HepG2 (cell line): ENCODE measurements around the gene RERE. TPM values are rescaled to one million over a fixed set of nuclear protein-coding genes. Genes with fewer than 3 reads are reported as not detected.

Experiments
- ATAC-seq: fragments of 200-7000 bp; cut with Tn5 transposase; 3 replicates; pipeline ENCODE4 v1.9.1; 2020; ENCODE audit warnings: mild to moderate bottlenecking, moderate library complexity
- BruUV-seq: library from RNA; stranded (reverse); fragments of 400-500 nt; replicated peaks from 2 replicates; lab custom pipeline; 2021; lab: Mats Ljungman, UMichigan
- CTCF ChIA-PET: fragments of 300-600 bp; formaldehyde crosslinking; extraction: SDS; loops from one replicate; lab custom pipeline; 2021; ENCODE audit warnings: low total read pairs, inconsistent platforms, low intra/inter-chr PET ratio; lab: Yijun Ruan, JAX
- POLR2A ChIA-PET: fragments of 350-600 bp; sonication (Branson Sonifier 250); formaldehyde crosslinking; loops from one replicate; lab custom pipeline; 2020; ENCODE audit warnings: antibody characterized with exemption, inconsistent platforms; lab: Yijun Ruan, JAX
- DNase-seq: peaks from one replicate; pipeline ENCODE4 v3.0.0-alpha.2; 2015; ENCODE audit warnings: low spot score
- FAIRE-seq: peaks from 3 replicates; lab custom pipeline; 2011; peaks lifted over from hg19 to GRCh38; lab: Jason Lieb, UNC
- H2AFZ ChIP-seq: one replicate; pipeline ENCODE4 v1.6.1; 2011; ENCODE audit warnings: low read length, inconsistent platforms
- H3K27ac ChIP-seq: fragments of 300-600 bp; 3 replicates; pipeline ENCODE4 v1.8.0; 2011; ENCODE audit warnings: mixed run types, mild to moderate bottlenecking, mixed read lengths, low read length, inconsistent platforms; ENCODE audit not compliant: insufficient read depth; ENCODE audit errors: extremely low read length
- H3K27me3 ChIP-seq, 2 experiments: fragments of 200-600 bp in 1 of 2; 2 replicates in 1 of 2; 3 replicates in 1 of 2; pipeline versions ENCODE4 v1.6.0 to v1.8.0; 2011; ENCODE audit warnings: low read length in 2 of 2, mild to moderate bottlenecking in 2 of 2, moderate library complexity in 2 of 2, inconsistent platforms in 1 of 2; ENCODE audit not compliant: insufficient read depth in 2 of 2, control insufficient read depth in 1 of 2
- H3K36me3 ChIP-seq, 2 experiments: fragments of 200-600 bp in 1 of 2; replicated peaks in 1 of 2; 2 replicates in 1 of 2; 3 replicates in 1 of 2; pipeline versions ENCODE4 v1.5.1 to v1.8.0; 2011; ENCODE audit warnings: low read length in 2 of 2, inconsistent platforms in 1 of 2; ENCODE audit not compliant: insufficient read depth in 2 of 2, control insufficient read depth in 1 of 2
- H3K4me1 ChIP-seq: 2 replicates; pipeline ENCODE4 v1.5.1; 2012; ENCODE audit warnings: low read length, inconsistent platforms; ENCODE audit not compliant: insufficient read depth
- H3K4me2 ChIP-seq: 2 replicates; pipeline ENCODE4 v1.6.0; 2011; ENCODE audit warnings: low read depth, low read length, inconsistent platforms
- H3K4me3 ChIP-seq, 3 experiments: fragments of 200-600 bp in 1 of 3; sonication (generic), shearing (Covaris generic) in 1 of 3; replicated peaks in 1 of 3; 2 replicates each; pipeline ENCODE4 v1.5.1; 2011 to 2016; ENCODE audit warnings: low read length in 3 of 3, inconsistent platforms in 2 of 3, low read depth in 2 of 3, mild to moderate bottlenecking in 2 of 3, control low read depth in 1 of 3, mixed read lengths in 1 of 3; ENCODE audit not compliant: insufficient read depth in 1 of 3
- H3K79me2 ChIP-seq: one replicate; pipeline ENCODE4 v1.6.1; 2011; ENCODE audit warnings: low read length, inconsistent platforms; ENCODE audit not compliant: insufficient read depth
- H3K9ac ChIP-seq: 2 replicates; pipeline ENCODE4 v1.6.0; 2011; ENCODE audit warnings: mild to moderate bottlenecking, low read depth, low read length, inconsistent platforms; ENCODE audit not compliant: insufficient read depth
- H3K9me3 ChIP-seq: 2 replicates; pipeline ENCODE4 v1.5.1; 2012; ENCODE audit warnings: mild to moderate bottlenecking, low read length
- H4K20me1 ChIP-seq: 2 replicates; pipeline ENCODE4 v1.6.0; 2011; ENCODE audit warnings: inconsistent platforms, mild to moderate bottlenecking, low read length, moderate library complexity; ENCODE audit not compliant: insufficient read depth
- CEBPG ChIP-seq: IDR thresholded peaks from 2 replicates; pipeline ENCODE4 v1.6.1; 2016
- CENPBD1 ChIP-seq: sonication (generic); formaldehyde crosslinking; IDR thresholded peaks from 2 replicates; pipeline ENCODE4 v1.8.0; 2022; ENCODE audit warnings: missing genetic modification reagents, low read depth, mild to moderate bottlenecking, borderline replicate concordance
- KAT2B ChIP-seq: fragments of 150-350 bp; IDR thresholded peaks from 2 replicates; pipeline ENCODE4 v1.6.1; 2014; ENCODE audit warnings: low read depth, low read length, borderline replicate concordance
- MLXIP ChIP-seq: sonication (generic); formaldehyde crosslinking; IDR thresholded peaks from 2 replicates; pipeline ENCODE4 v1.9.0; 2021; ENCODE audit warnings: missing genetic modification reagents, borderline replicate concordance
- MTERF4 ChIP-seq: sonication (generic); formaldehyde crosslinking; IDR thresholded peaks from 2 replicates; pipeline ENCODE4 v1.8.0; 2023; ENCODE audit warnings: mild to moderate bottlenecking, missing genetic modification reagents
- NCOA1 ChIP-seq: sonication (generic); formaldehyde crosslinking; IDR thresholded peaks from 2 replicates; pipeline ENCODE4 v1.9.0; 2021; ENCODE audit warnings: missing genetic modification reagents
- SAFB2 ChIP-seq: sonication (generic); formaldehyde crosslinking; IDR thresholded peaks from 2 replicates; pipeline ENCODE4 v1.5.1; 2020; ENCODE audit warnings: missing genetic modification reagents, low read depth, mild to moderate bottlenecking, borderline replicate concordance
- SAP130 ChIP-seq: IDR thresholded peaks from 2 replicates; pipeline ENCODE4 v1.6.1; 2016; ENCODE audit warnings: low read depth
- TCF7 ChIP-seq: sonication (generic); IDR thresholded peaks from 2 replicates; pipeline ENCODE4 v1.6.1; 2016; ENCODE audit warnings: antibody characterized with exemption, low read depth
- ZNF362 ChIP-seq: sonication (generic); formaldehyde crosslinking; IDR thresholded peaks from 2 replicates; pipeline ENCODE4 v1.4.0; 2020; ENCODE audit warnings: missing genetic modification reagents, mild to moderate bottlenecking, borderline replicate concordance
- ZNF512B ChIP-seq: sonication (generic); formaldehyde crosslinking; IDR thresholded peaks from 2 replicates; pipeline ENCODE4 v1.5.1; 2020; ENCODE audit warnings: missing genetic modification reagents, mild to moderate bottlenecking, borderline replicate concordance
- whole genome bisulfite sequencing: methylation state at CpG from one replicate; pipeline ENCODE4 v1.1.6; 2017; ENCODE audit warnings: low lambda C conversion rate; 5-methylcytosine and 5-hydroxymethylcytosine counted together
- in situ Hi-C: cut with HindIII; loops from 2 replicates; pipeline ENCODE4 v1.10.0; 2017; ENCODE audit warnings: low pct_unique_long_range_greater_than_20kb; ENCODE audit not compliant: extremely low pct_ligation_motif_present
- intact Hi-C: fragments of 100-400 bp; cut with micrococcal nuclease; formaldehyde crosslinking; loops from one replicate; pipeline ENCODE4 v1.10.0; 2022; ENCODE audit not compliant: unreplicated experiment
- polyA plus RNA-seq, 8 experiments: library from polyadenylated mRNA; depleted of rRNA in 3 of 8; stranded (reverse) in 7 of 8; unstranded in 1 of 8; fragments of >200 nt; fragmentation: Illumina TruSeq in 4 of 8; extraction: Trizol in 4 of 8; gene quantifications; 2 replicates each; pipeline versions ENCODE4 v1.2.1 to v1.2.3, GENCODE V29; 2011 to 2016; ENCODE audit warnings: low read depth in 4 of 8, missing spikeins in 1 of 8, mixed read lengths in 1 of 8; ENCODE audit not compliant: insufficient read depth in 1 of 8
- total RNA-seq, 5 experiments: library from RNA; depleted of rRNA; stranded (reverse); fragments of >200 nt; fragmentation: Illumina TruSeq; extraction: Trizol; gene quantifications; 2 replicates each; pipeline ENCODE4 v1.2.3, GENCODE V29; 2016; ENCODE audit warnings: low read depth in 1 of 5

Gene RERE
- total and polyA plus RNA-seq, 2 of the 13 experiments (the other 11 are each of a cell fraction or from before 2014, with no cell fraction given) = 18.3 to 21.9 TPM

- TF ChIP-seq CEBPG (CRISPR knock-in tag) (no peak), MTERF4 (no peak), KAT2B (no peak), ZNF362 (CRISPR knock-in tag) (no peak), SAP130 (no peak), NCOA1 (CRISPR knock-in tag) (no peak), CENPBD1 (CRISPR knock-in tag) (no peak), ZNF512B (CRISPR knock-in tag) (no peak), SAFB2 (CRISPR knock-in tag) (no peak), TCF7 (no peak), MLXIP (no peak)
- TF ChIP-seq, all 625 proteins: peak for 0
- no peak overlapping the region for H3K9ac ChIP-seq
- no peak overlapping the region for H2AFZ ChIP-seq
- FAIRE-seq (no peak), DNase-seq (no peak), ATAC-seq (no peak)
- H3K36me3 ChIP-seq = peaks cover 10 to 18% of the 10 kb centered on the region in 2 experiments; a peak in 4 of 5 replicates
- no peak overlapping the region for H3K4me2 ChIP-seq
- no peak overlapping the region for H3K4me3 ChIP-seq
- ChIA-PET POLR2A (no interaction called here), CTCF (no interaction called here)
- no peak overlapping the region for H3K27ac ChIP-seq
- peaks cover 85% of the 10 kb centered on the region for H3K79me2 ChIP-seq
- 98% methylated on average over 3 of the region's 3 CpGs for WGBS
- no peaks in the 10 kb centered on the region for H3K4me1 ChIP-seq
- intact Hi-C loops = no loop called here
- no TSS peak for BruUV-seq
- H3K9me3 ChIP-seq = no peaks in the 10 kb centered on the region
- peaks cover 23% of the 10 kb centered on the region for H4K20me1 ChIP-seq
- no peaks in the 10 kb centered on the region for H3K27me3 ChIP-seq
- in situ Hi-C loops = no loop called here
Observed at GRCh38 chr1:8583031-8583430, 234.4 kb downstream of the RERE start.
